H9 (cell line): ENCODE results near the gene SETBP1. TPM values are rescaled to one million over a fixed set of nuclear protein-coding genes. Genes with fewer than 3 reads are reported as not detected.

Source experiments
- DNase-seq: peaks from one replicate; pipeline ENCODE4 v3.0.0-alpha.2; 2017
- H2AFZ ChIP-seq: one replicate; pipeline ENCODE4 v1.6.1; 2013; ENCODE audit warnings: mild to moderate bottlenecking, low read length, control low read depth, moderate library complexity
- H2AK5ac ChIP-seq: 2 replicates; pipeline ENCODE4 v1.6.1; 2013; ENCODE audit warnings: low read length, control low read depth, mixed read lengths; ENCODE audit not compliant: insufficient read length
- H2BK120ac ChIP-seq: one replicate; pipeline ENCODE4 v1.6.1; 2013; ENCODE audit warnings: low read depth, mild to moderate bottlenecking, low read length, control low read depth, inconsistent platforms; ENCODE audit not compliant: poor library complexity, severe bottlenecking
- H2BK12ac ChIP-seq: 2 replicates; pipeline ENCODE4 v1.6.1; 2013; ENCODE audit warnings: low read length, control low read depth, mixed read lengths, low read depth; ENCODE audit not compliant: insufficient read length
- H2BK15ac ChIP-seq: 2 replicates; pipeline ENCODE4 v1.6.1; 2013; ENCODE audit warnings: low read depth, low read length, control low read depth
- H2BK20ac ChIP-seq: one replicate; pipeline ENCODE4 v1.6.1; 2013; ENCODE audit warnings: low read depth, mild to moderate bottlenecking, low read length, control low read depth, inconsistent platforms; ENCODE audit not compliant: poor library complexity, severe bottlenecking
- H2BK5ac ChIP-seq: 2 replicates; pipeline ENCODE4 v1.6.1; 2013; ENCODE audit warnings: low read length, control low read depth, mixed read lengths; ENCODE audit not compliant: insufficient read length
- H3K14ac ChIP-seq: 2 replicates; pipeline ENCODE4 v1.6.1; 2013; ENCODE audit warnings: low read length, control low read depth; ENCODE audit not compliant: insufficient read depth
- H3K18ac ChIP-seq: 2 replicates; pipeline ENCODE4 v1.6.1; 2013; ENCODE audit warnings: low read depth, mild to moderate bottlenecking, mixed read lengths, low read length, control low read depth; ENCODE audit not compliant: insufficient read length
- H3K23ac ChIP-seq: 2 replicates; pipeline ENCODE4 v1.6.1; 2013; ENCODE audit warnings: low read length, control low read depth, mixed read lengths, low read depth; ENCODE audit not compliant: insufficient read length
- H3K23me2 ChIP-seq: 2 replicates; pipeline ENCODE4 v1.6.1; 2013; ENCODE audit warnings: low read depth, mild to moderate bottlenecking, mixed read lengths, low read length, control low read depth; ENCODE audit not compliant: insufficient read length, poor library complexity, severe bottlenecking
- H3K27ac ChIP-seq: 2 replicates; pipeline ENCODE4 v1.5.1; 2013; ENCODE audit warnings: low read length, control low read depth, mixed read lengths, low read depth; ENCODE audit not compliant: insufficient read length
- H3K27me3 ChIP-seq: 2 replicates; pipeline ENCODE4 v1.6.1; 2013; ENCODE audit warnings: low read length, control low read depth, inconsistent platforms; ENCODE audit not compliant: insufficient read depth
- H3K4ac ChIP-seq: 2 replicates; pipeline ENCODE4 v1.6.1; 2013; ENCODE audit warnings: low read depth, mild to moderate bottlenecking, control low read depth, inconsistent platforms, low read length, moderate library complexity
- H3K4me1 ChIP-seq: 2 replicates; pipeline ENCODE4 v1.6.1; 2013; ENCODE audit warnings: low read length, control low read depth, inconsistent platforms; ENCODE audit not compliant: insufficient read depth
- H3K4me2 ChIP-seq: 2 replicates; pipeline ENCODE4 v1.6.1; 2013; ENCODE audit warnings: low read length, control low read depth, mixed read lengths; ENCODE audit not compliant: insufficient read length, insufficient read depth
- H3K56ac ChIP-seq: 2 replicates; pipeline ENCODE4 v1.6.1; 2013; ENCODE audit warnings: low read depth, mild to moderate bottlenecking, mixed read lengths, low read length, control low read depth; ENCODE audit not compliant: insufficient read length
- H3K79me1 ChIP-seq: 2 replicates; pipeline ENCODE4 v1.6.1; 2013; ENCODE audit warnings: low read depth, mild to moderate bottlenecking, moderate library complexity, low read length, control low read depth, inconsistent platforms; ENCODE audit not compliant: insufficient read depth, poor library complexity, severe bottlenecking
- H3K79me2 ChIP-seq: 2 replicates; pipeline ENCODE4 v1.6.1; 2013; ENCODE audit warnings: low read length, control low read depth, inconsistent platforms; ENCODE audit not compliant: insufficient read depth
- H3K9ac ChIP-seq: 2 replicates; pipeline ENCODE4 v1.6.1; 2013; ENCODE audit warnings: low read length, control low read depth, mixed read lengths; ENCODE audit not compliant: insufficient read length; ENCODE audit errors: extremely low read depth
- H3K9me3 ChIP-seq: one replicate; pipeline ENCODE4 v1.6.1; 2013; ENCODE audit warnings: low read depth, low read length, inconsistent platforms; ENCODE audit not compliant: control insufficient read depth
- H3T11ph ChIP-seq: one replicate; pipeline ENCODE4 v1.6.1; 2013; ENCODE audit warnings: mild to moderate bottlenecking, low read length, control low read depth, inconsistent platforms
- H4K20me1 ChIP-seq: one replicate; pipeline ENCODE4 v1.6.1; 2013; ENCODE audit not compliant: control insufficient read depth, insufficient read length, insufficient read depth
- H4K5ac ChIP-seq: 2 replicates; pipeline ENCODE4 v1.6.1; 2013; ENCODE audit warnings: low read depth, mild to moderate bottlenecking, mixed read lengths, low read length, control low read depth; ENCODE audit not compliant: insufficient read length
- H4K8ac ChIP-seq: replicated peaks from 2 replicates; pipeline ENCODE4 v1.6.1; 2013; ENCODE audit warnings: low read length, control low read depth, mixed read lengths, low read depth; ENCODE audit not compliant: insufficient read length
- H4K91ac ChIP-seq: 2 replicates; pipeline ENCODE4 v1.6.1; 2013; ENCODE audit warnings: low read depth, mild to moderate bottlenecking, moderate library complexity, mixed read lengths, low read length, control low read depth; ENCODE audit not compliant: insufficient read length
- H3K27ac Mint-ChIP-seq, 3 experiments: 2 replicates in 2 of 3; 3 replicates in 1 of 3; pipeline ENCODE4 v1.8.0; 2020 to 2021; ENCODE audit warnings: mixed read lengths in 3 of 3, mild to moderate bottlenecking in 1 of 3, moderate library complexity in 1 of 3
- H3K27me3 Mint-ChIP-seq: 2 replicates; pipeline ENCODE4 v1.8.0; 2021; ENCODE audit warnings: low read depth, mild to moderate bottlenecking, moderate library complexity, mixed read lengths
- H3K36me3 Mint-ChIP-seq, 3 experiments: 2 replicates in 2 of 3; 3 replicates in 1 of 3; pipeline ENCODE4 v1.8.0; 2020 to 2021; ENCODE audit warnings: low read depth in 3 of 3, mixed read lengths in 3 of 3; ENCODE audit not compliant: insufficient read depth in 1 of 3
- H3K4me1 Mint-ChIP-seq, 2 experiments: 2 replicates each; pipeline ENCODE4 v1.8.0; 2020; ENCODE audit warnings: mixed read lengths in 2 of 2
- H3K4me3 Mint-ChIP-seq, 2 experiments: 2 replicates in 1 of 2; 3 replicates in 1 of 2; pipeline ENCODE4 v1.8.0; 2020 to 2021; ENCODE audit warnings: mild to moderate bottlenecking in 2 of 2, mixed read lengths in 2 of 2, moderate library complexity in 1 of 2
- H3K9me3 Mint-ChIP-seq, 2 experiments: 2 replicates in 1 of 2; 3 replicates in 1 of 2; pipeline ENCODE4 v1.8.0; 2020; ENCODE audit warnings: mild to moderate bottlenecking in 2 of 2, mixed read lengths in 2 of 2, moderate library complexity in 1 of 2
- CTCF ChIP-seq: fragments of 200-600 bp; sonication (generic); conservative IDR thresholded peaks from 3 replicates; pipeline ENCODE4 v1.8.0; 2021; ENCODE audit warnings: antibody characterized with exemption, mild to moderate bottlenecking
- WGBS: extraction: QIAGEN DNeasy Blood & Tissue Kit; methylation state at CpG from one replicate; pipeline ENCODE4 v1.1.7; 2013; ENCODE audit warnings: missing lambda C conversion rate, low lambda C conversion rate, mixed read lengths; ENCODE audit not compliant: insufficient read length; ENCODE audit errors: extremely low coverage; 5-methylcytosine and 5-hydroxymethylcytosine counted together
- total RNA-seq: library from RNA; stranded (reverse); gene quantifications from 2 replicates; pipeline ENCODE4 v1.2.1, GENCODE V29; 2021

The SETBP1 gene
- total RNA-seq, 1 experiment from 2014 or later: 4.6 TPM

GRCh38 chr18:44790860-44791259, 110.2 kb downstream of the SETBP1 start:
- TF ChIP-seq CTCF: no peak
- Mint-ChIP-seq H3K36me3 (no peaks in the 10 kb centered on the region), H3K4me1 (peaks cover 4 to 10% of the 10 kb centered on the region in 2 experiments), H3K9me3 (no peaks in the 10 kb centered on the region), H3K27me3 (no peaks in the 10 kb centered on the region; the same call in 1 of the 2 replicates), H3K27ac (no peak overlapping the region), H3K4me3 (no peak overlapping the region)
- Histone ChIP-seq H2BK120ac (no peak overlapping the region), H3K18ac (no peak overlapping the region), H3K9me3 (no peaks in the 10 kb centered on the region), H4K20me1 (no peaks in the 10 kb centered on the region), H4K8ac (no peak overlapping the region), H2BK12ac (no peak overlapping the region), H2AK5ac (no peak overlapping the region), H2AFZ (no peak overlapping the region), H2BK5ac (no peak overlapping the region), H3K4ac (no peak overlapping the region), H3K79me2 (no peaks in the 10 kb centered on the region), H3K4me1 (no peaks in the 10 kb centered on the region; the same call in 1 of the 2 replicates), H3T11ph (no peak overlapping the region), H4K5ac (no peak overlapping the region), H3K79me1 (no peaks in the 10 kb centered on the region), H2BK20ac (no peak overlapping the region), H3K14ac (no peak overlapping the region), H4K91ac (no peak overlapping the region), H2BK15ac (no peak overlapping the region), H3K23me2 (no peaks in the 10 kb centered on the region), H3K27me3 (no peaks in the 10 kb centered on the region), H3K23ac (no peak overlapping the region), H3K27ac (no peak overlapping the region), H3K56ac (no peak overlapping the region), H3K9ac (no peak overlapping the region), H3K4me2 (no peak overlapping the region)
- no CpG with 5 or more reads among the region's 4 CpGs for WGBS
- DNase-seq: no peak
